GM12872 (cell line): Measurements from ENCODE around the gene EPB41L2.

Source experiments
- CTCF ChIP-seq: IDR thresholded peaks from 3 replicates; pipeline ENCODE4 v1.5.1; 2011; ENCODE audit warnings: low read depth, mild to moderate bottlenecking, low read length, moderate library complexity; ENCODE audit not compliant: insufficient read depth

Gene EPB41L2

GRCh38 chr6:130922922-130923321 lies 140.1 kb downstream of the EPB41L2 start:
- TF ChIP-seq CTCF: no peak

GRCh38 chr6:130920969-130921368 lies 142.1 kb downstream of the EPB41L2 start:
- TF ChIP-seq CTCF: no peak

DNA sequence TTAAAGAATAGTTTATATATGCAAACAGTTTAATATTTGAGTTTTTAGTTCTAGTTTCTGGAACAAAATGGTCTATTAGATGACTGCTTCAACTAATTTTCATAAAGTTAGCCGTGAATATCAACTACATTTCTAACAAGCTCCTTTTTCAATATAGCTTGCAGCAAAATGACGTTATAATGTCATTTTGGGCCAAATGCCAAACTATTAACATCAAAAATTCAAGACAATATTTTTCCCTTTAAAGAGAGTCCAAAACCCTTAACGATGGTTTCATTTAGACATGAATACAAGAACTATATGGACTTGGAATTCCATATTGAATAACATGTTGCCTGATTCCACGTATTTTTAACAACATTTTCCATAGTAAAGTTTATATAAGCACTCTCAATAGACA lies 144.9 kb downstream of the EPB41L2 start:
- no peak for TF ChIP-seq CTCF

DNA sequence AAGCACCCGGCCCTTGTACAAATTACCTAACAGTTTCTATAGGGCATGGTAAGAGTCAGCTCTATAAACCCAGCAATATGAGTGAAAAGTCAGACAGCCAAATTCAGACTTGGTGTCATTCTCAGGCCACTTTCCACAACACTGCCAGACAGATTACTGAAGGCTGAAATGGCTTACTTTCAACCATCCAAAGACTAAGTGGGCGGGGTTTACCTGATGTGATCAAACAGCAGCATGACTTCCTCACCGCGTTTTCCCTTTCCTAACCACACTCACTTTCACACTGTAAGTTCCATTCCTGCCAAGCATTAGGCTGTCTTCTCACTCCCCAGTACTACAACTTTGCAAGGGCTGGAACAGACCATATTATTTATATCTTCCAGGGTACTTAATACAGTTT lies 149.9 kb downstream of the EPB41L2 start:
- no peak for TF ChIP-seq CTCF

GRCh38 chr6:130912434-130912833 lies 150.6 kb downstream of the EPB41L2 start:
- TF ChIP-seq CTCF: no peak

DNA sequence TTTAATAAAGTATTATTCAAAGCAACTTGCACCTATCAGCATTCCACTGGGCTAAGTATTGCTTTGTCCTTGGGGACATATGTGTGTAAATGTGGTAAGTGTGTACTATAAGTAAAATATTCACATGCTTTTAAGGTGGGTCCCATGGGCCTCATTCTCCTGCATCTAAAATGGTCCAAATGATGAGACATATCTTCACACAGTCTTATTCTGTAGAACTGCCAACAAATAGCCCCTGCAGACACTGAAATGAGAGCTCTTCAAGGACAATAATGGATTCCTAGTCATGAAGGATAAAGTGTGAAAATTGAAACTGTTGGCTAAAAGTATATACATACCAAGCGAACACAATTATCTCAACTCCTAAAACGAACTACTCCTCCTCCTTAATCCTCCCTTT lies 154.1 kb downstream of the EPB41L2 start:
- no peak for TF ChIP-seq CTCF

- no peak for TF ChIP-seq CTCF
Observed at GRCh38 chr6:130908188-130908587, 154.9 kb downstream of the EPB41L2 start.

GRCh38 chr6:130907687-130908086 lies 155.4 kb downstream of the EPB41L2 start:
- no peak for TF ChIP-seq CTCF
